Activated gamma-delta T cell treated with anti-CD3 and anti-CD28 coated beads, Interleukin-2, amount 50 U/mL, for 16 hours (primary cell): ENCODE results near the gene DOCK1.
"Not testable (repeated sequence)": the region's sequence is repeated elsewhere in the genome, so short reads cannot be mapped to it uniquely, and the experiment has no call there.

ENCODE experiments used
- DNase-seq: peaks from one replicate; pipeline ENCODE4 v3.0.0-alpha.2; 2020; ENCODE audit warnings: low read depth

Gene DOCK1

GRCh38 chr10:126904818-126905701, at the start of gene DOCK1:
Gene DOCK1 (plus strand): TSS chr10:126905428. CDS start chr10:126905518, 90 bp downstream.
- no peak for DNase-seq

DNA sequence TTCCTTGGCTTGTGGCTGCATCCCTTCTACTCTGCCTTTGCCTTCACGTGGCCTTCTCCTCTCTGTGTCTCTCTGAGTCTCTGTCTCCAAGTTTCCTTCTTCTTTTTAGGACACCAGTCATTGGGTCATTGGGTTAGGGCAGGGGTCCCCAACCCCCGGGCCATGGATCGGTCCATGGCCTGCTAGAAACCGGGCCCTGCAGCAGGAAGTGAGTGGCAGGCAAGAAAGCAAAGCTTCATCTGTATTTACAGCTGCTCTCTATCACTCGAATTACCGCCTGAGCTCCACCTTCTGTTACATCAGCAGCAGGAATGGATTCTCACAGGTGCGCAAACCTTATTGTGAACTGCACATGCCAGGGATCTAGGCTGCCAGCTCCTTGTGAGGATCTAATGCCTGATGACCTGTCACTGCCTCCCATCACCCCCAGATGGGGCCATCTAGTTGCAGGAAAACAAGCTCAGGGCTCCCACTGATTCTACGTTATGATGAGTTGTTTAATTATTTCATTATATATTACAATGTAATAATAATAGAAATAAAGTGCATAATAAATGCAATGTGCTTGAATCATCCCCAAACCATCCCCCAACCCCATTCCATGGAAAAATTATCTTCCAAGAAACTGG, 47.9 kb upstream of the DOCK1 start:
- DNase-seq: no peak

- DNase-seq: no peak
Measured at GRCh38 chr10:126867567-126868365, 37.5 kb upstream of the DOCK1 start.

- DNase-seq: no peak
Measured at GRCh38 chr10:126868371-126868770, 36.9 kb upstream of the DOCK1 start.

- DNase-seq: no peak
Measured at GRCh38 chr10:126872135-126872534, 33.1 kb upstream of the DOCK1 start.

DNA sequence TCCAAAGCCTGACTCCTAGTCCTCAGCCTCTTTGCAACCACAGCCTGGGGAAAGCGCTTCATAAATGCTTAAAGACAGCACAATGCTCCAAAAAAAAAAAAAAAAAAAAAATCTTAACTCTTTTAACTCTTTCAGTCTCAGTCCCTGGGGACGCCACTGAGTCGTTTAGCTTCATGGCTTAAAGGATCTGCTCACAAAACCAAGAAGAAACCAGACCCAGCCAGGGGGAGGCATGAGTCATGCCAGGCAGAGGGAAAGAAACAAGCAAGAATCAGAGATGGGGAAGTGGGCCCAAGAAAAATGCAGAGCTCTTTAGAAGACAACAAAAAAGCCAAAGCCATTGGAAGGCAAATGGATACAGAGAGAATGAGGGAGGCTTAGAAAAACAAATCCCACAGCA, 32.5 kb upstream of the DOCK1 start:
- no peak for DNase-seq

- DNase-seq: no peak
Measured at GRCh38 chr10:126876456-126876855, 28.8 kb upstream of the DOCK1 start.

DNA sequence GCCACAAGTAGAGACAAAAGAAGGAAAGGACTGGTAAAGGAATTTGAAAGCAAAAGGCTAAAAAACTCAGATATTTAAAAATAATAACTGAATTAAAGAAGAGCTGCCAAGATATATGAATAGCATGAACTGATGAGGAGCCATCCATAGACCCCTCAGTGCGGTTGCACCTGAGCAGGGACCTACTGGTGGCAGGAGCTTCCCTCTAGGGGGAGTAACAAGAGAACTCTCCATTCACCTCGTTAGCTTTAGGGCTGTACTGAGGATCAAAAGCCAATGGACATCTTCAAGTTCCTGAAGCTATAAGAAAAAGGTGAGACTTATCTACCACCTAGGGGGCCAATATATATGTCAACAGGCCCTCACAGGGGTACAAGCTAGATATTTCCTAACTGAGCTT, 27.8 kb upstream of the DOCK1 start:
- DNase-seq: no peak

- no peak for DNase-seq
Measured at GRCh38 chr10:126878594-126878993, 26.6 kb upstream of the DOCK1 start.

GRCh38 chr10:126880926-126881325, 24.3 kb upstream of the DOCK1 start:
- no peak for DNase-seq

DNA sequence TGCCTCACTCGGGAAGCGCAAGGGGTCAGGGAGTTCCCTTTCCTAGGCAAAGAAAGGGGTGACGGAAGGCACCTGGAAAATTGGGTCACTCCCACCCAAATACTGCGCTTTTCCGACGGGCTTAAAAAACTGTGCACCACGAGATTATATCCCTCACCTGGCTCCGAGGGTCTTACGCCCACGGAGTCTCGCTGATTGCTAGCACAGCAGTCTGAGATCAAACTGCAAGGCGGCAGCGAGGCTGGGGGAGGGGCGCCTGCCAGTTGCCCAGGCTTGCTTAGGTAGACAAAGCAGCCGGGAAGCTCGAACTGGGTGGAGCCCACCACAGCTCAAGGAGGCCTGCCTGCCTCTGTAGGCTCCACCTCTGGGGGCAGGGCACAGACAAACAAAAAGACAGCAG, 23.2 kb upstream of the DOCK1 start:
- DNase-seq: not testable (repeated sequence)

GRCh38 chr10:126888436-126888835, 16.8 kb upstream of the DOCK1 start:
- DNase-seq: not testable (repeated sequence)

- no peak for DNase-seq
Measured at GRCh38 chr10:126889421-126889820, 15.8 kb upstream of the DOCK1 start.

GRCh38 chr10:126890797-126891196, 14.4 kb upstream of the DOCK1 start:
- not testable (repeated sequence) for DNase-seq

- DNase-seq: no peak
Measured at GRCh38 chr10:126892226-126893175, 12.7 kb upstream of the DOCK1 start.

DNA sequence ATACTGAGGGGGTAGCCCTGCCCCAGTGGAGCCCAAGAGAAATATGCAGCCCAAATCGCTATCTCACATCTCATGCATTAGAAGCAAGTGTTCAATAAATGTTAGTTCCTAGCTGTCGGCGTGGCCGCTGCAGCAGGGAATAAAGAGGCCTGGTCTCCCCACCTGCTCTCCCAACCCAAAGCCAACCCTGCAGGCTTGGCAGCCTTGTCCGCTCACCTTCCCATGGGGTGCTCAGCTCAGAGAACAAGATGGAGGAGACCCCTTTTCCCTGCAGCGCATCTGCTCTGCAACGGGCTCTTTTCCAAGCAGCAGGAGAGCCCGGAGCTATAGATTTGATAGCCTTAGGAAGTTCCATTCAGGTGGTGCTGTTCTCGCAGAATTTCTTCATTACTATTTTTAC, 12.0 kb upstream of the DOCK1 start:
- no peak for DNase-seq

- no peak for DNase-seq
Measured at GRCh38 chr10:126893841-126894240, 11.4 kb upstream of the DOCK1 start.

- no peak for DNase-seq
Measured at GRCh38 chr10:126895214-126895781, 9.9 kb upstream of the DOCK1 start.

- DNase-seq: no peak
Measured at GRCh38 chr10:126898460-126898859, 6.8 kb upstream of the DOCK1 start.

DNA sequence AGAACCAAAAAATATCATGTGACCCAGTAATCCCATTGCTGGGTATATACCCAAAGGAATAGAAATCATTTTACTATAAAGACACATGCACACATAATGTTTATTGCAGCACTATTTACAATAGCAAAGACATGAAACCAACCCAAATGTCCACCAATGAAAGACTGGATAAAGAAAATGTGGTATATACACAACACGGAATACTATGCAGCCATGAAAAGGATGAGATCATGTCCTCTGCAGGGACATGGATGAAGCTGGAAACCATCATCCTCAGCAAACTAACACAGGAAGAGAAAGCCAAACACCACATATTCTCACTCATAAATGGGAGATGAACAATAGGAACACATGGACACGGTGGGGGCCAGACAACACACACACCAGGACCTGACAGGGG, 5.7 kb upstream of the DOCK1 start:
- not testable (repeated sequence) for DNase-seq

DNA sequence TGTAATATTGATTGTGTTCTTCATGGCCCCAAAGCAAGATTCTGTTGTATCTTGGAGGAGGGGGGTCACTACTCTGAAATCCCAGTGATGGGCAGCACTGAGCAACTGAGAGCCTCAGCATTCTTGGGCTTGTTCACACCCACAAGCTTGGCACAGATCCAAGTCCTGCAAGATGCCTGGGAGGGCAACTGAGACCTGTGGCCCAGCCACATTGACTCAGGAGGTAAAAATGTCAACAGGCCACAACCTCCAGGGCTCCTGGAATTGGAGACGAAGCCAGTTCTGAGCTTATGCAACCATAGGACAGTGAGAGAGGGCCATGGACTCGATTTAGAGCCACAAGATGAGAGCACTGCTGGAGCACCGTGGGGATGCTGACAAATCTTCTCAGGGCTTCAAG, 3.1 kb upstream of the DOCK1 start:
- no peak for DNase-seq
